Motor neuron (in vitro differentiated cells): Measurements from ENCODE around the gene BICD2. TPM values are rescaled to one million over a fixed set of nuclear protein-coding genes. Genes with fewer than 3 reads are reported as not detected.

ENCODE experiments used
- ATAC-seq, 8 experiments: fragments of 200-7000 bp; cut with Tn5 transposase; replicated peaks in 6 of 8; 2 replicates each; pipeline ENCODE4 v1.8.0; 2021; ENCODE audit warnings: mild to moderate bottlenecking in 8 of 8, moderate library complexity in 8 of 8
- H3K27ac ChIP-seq, 2 donors: fragments of 250-450 bp; sonication (Bioruptor Pico); 2 replicates each; pipeline ENCODE4 v1.9.0; 2021; ENCODE audit warnings: antibody characterized with exemption in 2 of 2, mild to moderate bottlenecking in 2 of 2, moderate library complexity in 1 of 2
- H3K4me1 ChIP-seq, 2 donors: fragments of 250-450 bp; sonication (Bioruptor Pico); replicated peaks in 1 of 2; 2 replicates each; pipeline ENCODE4 v1.6.1; 2021; ENCODE audit warnings: antibody characterized with exemption in 2 of 2, mild to moderate bottlenecking in 2 of 2, moderate library complexity in 1 of 2
- H3K4me3 ChIP-seq, 5 donors: fragments of 250-450 bp; sonication (Bioruptor Pico); 2 replicates each; pipeline ENCODE4 v1.9.0; 2021; ENCODE audit warnings: antibody characterized with exemption in 5 of 5, mild to moderate bottlenecking in 5 of 5, moderate library complexity in 4 of 5
- WGBS, 10 experiments: fragments of 450-650 bp; shearing (Covaris generic); methylation state at CpG; one replicate each; pipeline ENCODE4 v1.0.0; 2022; 5-methylcytosine and 5-hydroxymethylcytosine counted together
- in situ Hi-C, 9 experiments: fragments of 400-800 bp; cut with MboI; loops; one replicate each; pipeline ENCODE4 v1.15.0; 2021; ENCODE audit warnings: low sequenced_read_pairs in 9 of 9, low pct_unique_long_range_greater_than_20kb in 2 of 9; ENCODE audit not compliant: unreplicated experiment in 9 of 9
- total RNA-seq, 8 experiments: library from RNA; unstranded; fragments of 300-600 nt; gene quantifications; 2 replicates each; pipeline versions ENCODE4 v1.2.3 to v1.2.4, GENCODE V29; 2022

BICD2 gene
- total RNA-seq, 8 experiments from 2014 or later: 17.3 to 89.4 (median 23.7) TPM

DNA sequence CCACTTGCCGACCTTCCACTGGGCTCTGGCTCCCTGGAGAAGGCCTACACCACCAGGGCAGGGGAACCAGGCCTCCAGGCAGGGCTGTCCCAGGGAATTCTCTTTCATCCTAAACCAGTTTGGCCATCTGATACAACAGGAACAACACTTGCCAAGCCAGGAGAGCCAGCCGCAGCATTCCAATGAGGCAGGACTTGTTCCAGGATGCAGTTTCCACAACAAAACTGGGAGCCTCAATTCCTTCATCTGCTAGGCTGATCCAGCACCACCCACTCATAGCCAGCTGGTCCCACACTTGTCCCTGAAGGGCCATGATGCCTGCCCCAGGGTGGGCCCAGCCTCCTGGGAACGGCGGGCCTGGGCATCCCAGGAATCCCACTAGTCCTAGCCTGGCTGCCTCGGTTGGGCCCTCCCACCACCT lies 26.0 kb downstream of the BICD2 start:
- in situ Hi-C loops: no loop called here
- no peak overlapping the region for H3K27ac ChIP-seq

DNA sequence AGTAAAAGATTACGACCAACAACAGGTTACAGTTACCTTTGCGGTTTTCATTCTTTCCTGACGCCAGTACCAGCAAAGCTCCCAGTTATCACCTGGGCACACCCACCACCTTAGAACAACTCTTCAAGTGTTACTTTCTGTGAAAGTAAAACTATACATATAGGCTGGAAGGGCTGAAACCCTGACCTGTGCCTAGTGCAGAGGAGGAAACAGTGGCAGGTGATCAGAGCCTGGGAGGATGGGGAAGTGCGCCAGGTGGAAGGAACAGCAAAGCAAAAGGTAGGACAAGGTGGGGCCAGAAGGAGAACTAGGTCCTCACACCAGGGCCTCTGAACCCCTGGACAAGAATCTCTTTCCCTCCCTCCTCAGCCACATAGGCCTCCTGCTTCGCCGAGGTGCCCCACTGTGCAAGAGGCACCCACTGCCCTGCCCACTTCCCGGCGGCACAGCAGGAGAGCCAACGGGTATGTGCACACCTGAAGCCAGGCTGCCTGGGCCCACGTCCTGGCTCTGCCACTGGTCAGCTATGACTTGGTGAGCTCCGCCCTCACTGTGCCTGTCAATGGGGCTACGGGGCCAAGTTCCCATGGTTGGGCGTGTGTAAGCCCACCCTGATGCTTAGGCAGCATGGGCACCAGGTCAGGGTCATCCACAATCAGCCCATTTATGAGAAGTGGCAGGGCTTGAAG lies 26.9 kb downstream of the BICD2 start:
- Histone ChIP-seq H3K27ac (no peak overlapping the region), H3K4me3 (no peak overlapping the region), H3K4me1 (no peaks in the 10 kb centered on the region)
- ATAC-seq: no peak
- WGBS, 10 experiments: 80 to 100% (median 97%) methylated on average over 1 to 5 of the region's 13 CpGs; no CpG with 5 or more reads in 4 of the 10 experiments
- in situ Hi-C loops: no loop called here

More for the DNA sequence above, 26.0 kb downstream of the BICD2 start:
- ATAC-seq: peak in 1 of 8 experiments; percentile 46
- Histone ChIP-seq H3K4me1 (no peaks in the 10 kb centered on the region), H3K4me3 (no peak overlapping the region)
- 20 to 100% (median 80%) methylated on average over 1 of the region's 5 CpGs; no CpG with 5 or more reads in 7 of the 10 experiments for WGBS, 10 experiments

DNA sequence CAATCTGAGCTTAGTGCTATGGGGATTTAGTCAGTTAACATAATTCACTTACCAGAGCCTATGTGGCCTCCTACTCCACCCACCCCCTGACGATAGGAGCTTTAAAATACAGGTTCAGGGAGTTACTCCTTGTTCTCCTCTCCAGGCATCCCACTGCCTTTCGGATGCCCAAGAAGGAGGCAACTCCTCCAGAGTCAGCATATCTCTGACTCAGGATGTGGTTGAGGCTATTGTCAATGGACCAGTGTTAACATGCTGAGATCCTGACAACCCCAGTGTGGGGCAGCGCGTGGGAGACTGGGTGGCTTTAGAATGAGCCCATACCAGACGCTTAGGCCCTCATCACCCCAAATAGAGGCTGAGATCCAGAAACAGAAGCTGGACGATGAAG lies 27.4 kb downstream of the BICD2 start:
- 71 to 100% (median 90%) methylated on average over 1 to 6 of the region's 6 CpGs; no CpG with 5 or more reads in 5 of the 10 experiments for WGBS, 10 experiments
- Histone ChIP-seq H3K27ac (no peak overlapping the region), H3K4me3 (no peak overlapping the region), H3K4me1 (no peaks in the 10 kb centered on the region)
- in situ Hi-C loops: no loop called here
- no peak for ATAC-seq

DNA sequence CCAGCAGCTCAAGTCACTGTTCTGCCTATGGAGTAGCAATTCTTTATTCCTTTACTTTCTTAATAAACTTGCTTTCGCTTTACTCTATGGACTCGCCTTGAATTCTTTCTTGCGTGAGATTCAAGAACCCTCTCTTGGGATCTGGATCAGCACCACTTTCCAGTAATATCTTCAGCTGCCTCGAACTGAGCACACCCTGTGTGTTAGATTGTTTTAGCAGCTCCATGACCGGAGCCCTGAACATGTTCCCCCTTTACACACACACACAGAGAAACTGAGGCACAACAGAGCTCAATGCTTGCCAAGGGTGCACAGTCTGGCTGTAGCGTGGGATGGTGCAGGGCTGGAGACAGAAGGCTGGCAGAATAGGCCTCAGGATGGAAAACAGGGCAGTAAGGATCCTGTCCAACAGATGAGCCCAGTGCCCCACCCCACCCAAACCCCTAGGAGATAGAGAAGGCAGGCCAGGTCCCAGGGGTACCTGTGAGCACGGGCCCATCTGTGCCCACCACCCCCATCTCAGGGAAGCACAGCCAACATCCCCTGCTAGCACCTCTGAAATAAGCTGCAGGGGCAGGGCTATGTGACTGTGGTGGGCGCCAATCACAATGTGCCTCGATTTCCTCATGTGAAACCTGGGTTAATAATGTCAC lies 27.9 kb downstream of the BICD2 start:
- ATAC-seq: no peak
- no peaks in the 10 kb centered on the region for H3K4me1 ChIP-seq
- in situ Hi-C loops: no loop called here
- no peak overlapping the region for H3K27ac ChIP-seq
- no peak overlapping the region for H3K4me3 ChIP-seq
- WGBS, 10 experiments: 76 to 100% (median 98%) methylated on average over 1 to 9 of the region's 9 CpGs

DNA sequence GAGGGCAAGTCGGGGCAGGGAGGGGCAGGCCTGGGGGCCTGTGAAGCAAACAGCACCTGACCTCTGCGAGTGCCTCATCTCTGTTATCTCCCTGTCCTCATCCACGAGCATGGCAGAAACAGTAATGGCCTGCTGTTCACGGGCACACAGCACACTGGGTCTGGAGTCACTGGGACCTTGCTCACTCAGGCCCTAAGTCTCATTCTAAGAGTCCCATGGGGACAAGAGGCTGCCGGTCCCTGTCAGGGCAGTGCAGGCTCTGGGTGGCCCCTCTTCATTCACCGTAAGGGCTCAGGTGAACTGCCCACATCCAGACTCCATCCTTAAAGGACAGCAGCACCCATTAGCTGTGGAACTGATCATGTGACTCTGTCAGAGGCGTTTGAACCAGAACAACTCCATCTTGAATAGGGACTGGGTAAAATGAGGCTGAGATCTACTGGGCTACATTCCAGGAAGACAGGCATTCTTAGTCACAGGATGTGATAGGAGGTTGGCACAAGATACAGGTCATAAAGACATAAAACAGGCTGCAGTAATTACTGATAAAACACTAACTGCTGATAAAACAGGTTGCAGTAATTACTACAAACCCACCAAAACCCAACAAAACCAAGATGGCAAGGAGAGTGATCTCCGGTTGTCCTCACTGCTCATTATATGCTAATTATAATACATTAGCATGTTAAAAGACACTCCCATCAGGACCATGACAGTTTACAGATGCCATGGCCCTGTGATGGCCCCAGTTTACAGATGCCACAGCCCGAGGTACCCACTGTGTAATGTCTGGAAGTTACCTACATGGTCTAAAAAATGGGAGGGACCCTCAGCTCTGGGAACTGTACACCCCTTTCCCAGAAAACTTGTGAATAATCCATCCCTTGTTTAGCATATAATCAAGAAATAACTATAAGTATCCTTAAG lies 28.7 kb downstream of the BICD2 start:
- H3K4me3 ChIP-seq: no peak overlapping the region
- ATAC-seq: peak in 3 of 8 experiments; percentile 11 to 42 (median 26)
- H3K27ac ChIP-seq: no peak overlapping the region
- WGBS, 10 experiments: 0 to 100% (median 71%) methylated on average over 1 to 5 of the region's 9 CpGs; no CpG with 5 or more reads in 2 of the 10 experiments
- no peaks in the 10 kb centered on the region for H3K4me1 ChIP-seq
- in situ Hi-C loops: no loop called here

DNA sequence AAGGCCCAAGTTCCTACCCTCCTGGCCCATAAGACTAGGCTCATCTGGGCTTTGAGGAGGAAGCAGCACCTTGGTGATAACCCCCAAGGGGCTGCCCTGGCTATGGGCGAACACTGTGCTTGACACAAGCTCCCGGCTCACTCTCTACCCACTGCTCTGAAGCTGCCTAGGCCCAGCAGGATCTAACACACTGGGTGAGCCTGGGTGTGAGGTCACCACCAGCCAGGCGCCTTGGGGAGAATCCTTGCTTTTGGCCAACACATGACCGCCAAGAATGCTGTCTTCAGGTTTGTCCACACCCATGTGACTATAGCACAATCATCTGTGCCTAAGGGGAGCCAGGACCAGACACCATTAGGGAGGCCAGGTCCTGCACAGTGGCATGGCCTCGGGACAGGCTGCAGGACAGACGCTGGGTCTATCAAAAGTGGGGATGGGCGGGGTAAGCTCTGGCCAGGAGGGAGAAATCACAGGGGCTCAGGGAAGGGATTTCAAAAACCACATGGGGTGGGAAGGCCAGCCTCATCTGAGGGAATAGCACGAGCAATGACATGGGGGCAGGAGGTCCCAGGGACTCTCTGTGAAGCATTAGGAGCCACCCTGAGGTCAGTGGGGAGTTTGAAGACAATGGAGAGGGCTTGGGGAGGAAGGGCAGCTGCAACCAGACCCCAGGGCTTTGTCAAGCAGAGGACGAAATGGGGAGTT lies 29.6 kb downstream of the BICD2 start:
- Histone ChIP-seq H3K27ac (no peak overlapping the region), H3K4me3 (no peak overlapping the region), H3K4me1 (no peaks in the 10 kb centered on the region)
- ATAC-seq: peak in 3 of 8 experiments; percentile 15 to 57 (median 52)
- WGBS, 10 experiments: 100% methylated on average over 1 to 4 of the region's 9 CpGs; no CpG with 5 or more reads in 7 of the 10 experiments
- in situ Hi-C loops: no loop called here

DNA sequence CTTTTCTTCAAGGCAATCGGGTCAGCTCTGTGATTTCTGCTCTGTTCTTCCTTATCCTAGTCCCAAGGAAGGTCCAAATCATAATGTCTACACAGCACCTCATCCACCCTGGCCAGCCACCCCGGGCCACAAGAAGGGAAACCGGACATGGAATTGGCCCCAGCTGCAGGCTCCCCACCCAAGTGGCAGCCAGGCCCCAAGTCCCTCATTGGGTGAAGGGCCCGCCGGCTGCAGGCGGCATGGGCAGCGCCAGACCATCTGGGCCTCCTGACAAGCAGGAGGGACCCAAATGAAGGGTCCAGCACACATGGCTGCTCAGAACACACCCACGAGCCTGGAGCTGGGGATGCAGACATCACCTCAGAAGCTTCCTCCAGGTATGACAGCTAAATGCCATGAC lies 33.7 kb downstream of the BICD2 start:
- 100% methylated on average over 1 to 2 of the region's 8 CpGs; no CpG with 5 or more reads in 6 of the 10 experiments for WGBS, 10 experiments
- Histone ChIP-seq H3K4me3 (no peak overlapping the region), H3K4me1 (peaks cover 0 to 4% of the 10 kb centered on the region in 2 donors), H3K27ac (no peak overlapping the region)
- in situ Hi-C loops: no loop called here
- ATAC-seq: no peak

DNA sequence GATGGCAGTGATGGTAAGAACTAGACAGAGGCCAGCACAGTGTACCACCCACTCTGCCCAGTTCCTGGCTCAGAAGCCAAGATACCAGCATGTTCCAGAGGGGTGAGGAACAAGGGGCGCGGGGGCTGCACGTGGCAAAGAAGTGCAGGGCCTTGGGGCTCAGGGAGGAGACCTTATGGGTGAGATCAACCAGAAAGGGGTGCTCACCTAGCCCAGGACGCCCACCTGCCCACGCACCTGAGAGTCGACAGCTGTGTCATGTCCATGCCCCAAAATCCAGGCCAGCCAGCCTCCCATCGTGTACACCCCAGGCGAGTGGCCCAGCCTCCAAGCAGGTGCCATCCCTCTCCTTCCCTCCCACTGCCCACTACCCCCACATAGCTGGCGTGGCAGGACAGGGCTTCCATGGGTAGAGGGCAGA lies 34.9 kb downstream of the BICD2 start:
- ATAC-seq: no peak
- Histone ChIP-seq H3K4me3 (no peak overlapping the region), H3K4me1 (peaks cover 0 to 4% of the 10 kb centered on the region in 2 donors), H3K27ac (no peak overlapping the region)
- in situ Hi-C loops: loop anchor here in 1 of 9 experiments (10.0 kb wide), 1 partner anchor 55 kb away; no protein-coding TSS in a partner anchor
- WGBS, 10 experiments: 100% methylated on average over 2 of the region's 9 CpGs; no CpG with 5 or more reads in 9 of the 10 experiments

DNA sequence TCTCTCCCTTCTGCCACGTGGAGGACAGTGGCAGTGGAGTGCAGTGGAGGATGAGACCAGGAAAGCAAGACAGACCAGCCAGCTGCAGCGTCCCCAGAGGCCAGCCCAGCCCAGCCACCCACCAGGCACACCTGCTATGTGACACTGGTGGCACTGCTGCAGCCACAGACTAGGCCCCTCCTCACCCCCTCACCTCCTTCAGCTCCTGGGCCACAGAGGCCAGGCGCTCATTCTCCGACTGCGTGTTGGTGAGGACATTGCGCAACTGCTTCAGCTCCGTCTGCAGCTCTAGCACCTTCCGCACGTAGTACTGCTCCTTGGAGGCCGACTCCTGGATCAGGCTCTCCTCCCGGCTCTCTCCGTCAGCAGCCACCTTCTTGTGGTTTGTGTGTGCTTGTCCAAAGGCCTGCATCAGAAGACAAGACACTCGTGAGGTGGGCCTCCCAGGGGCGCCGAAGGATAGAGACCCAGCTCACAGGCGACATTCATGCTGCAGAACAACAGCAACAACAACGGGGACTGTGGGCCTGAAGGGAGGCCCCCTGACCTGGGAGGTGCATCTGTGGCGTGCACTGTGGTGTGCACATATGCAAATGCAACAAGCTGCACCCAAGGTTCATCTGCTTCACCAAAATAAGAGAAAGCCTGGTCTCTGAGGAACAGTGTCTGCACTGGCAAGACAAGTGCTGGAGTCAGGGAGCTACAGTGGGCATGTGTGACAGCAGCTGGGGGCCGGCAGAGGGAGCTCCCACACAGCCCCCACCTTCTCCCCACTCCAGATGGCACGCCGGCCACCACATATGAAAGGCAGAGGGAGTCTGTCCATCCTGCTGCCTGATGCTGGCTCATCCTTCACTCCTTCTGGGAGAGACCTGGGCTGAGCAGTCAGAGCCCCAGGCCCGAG lies 35.5 kb downstream of the BICD2 start:
- H3K4me1 ChIP-seq: peaks cover 1 to 4% of the 10 kb centered on the region in 2 donors
- WGBS, 10 experiments: 30 to 100% (median 90%) methylated on average over 2 to 10 of the region's 22 CpGs; no CpG with 5 or more reads in 5 of the 10 experiments
- in situ Hi-C loops: loop anchor here in 1 of 9 experiments (10.0 kb wide), 1 partner anchor 56 kb away; no protein-coding TSS in a partner anchor
- H3K27ac ChIP-seq: no peak overlapping the region
- no peak overlapping the region for H3K4me3 ChIP-seq
- ATAC-seq: peak in 6 of 8 experiments; percentile 29 to 92 (median 70)

DNA sequence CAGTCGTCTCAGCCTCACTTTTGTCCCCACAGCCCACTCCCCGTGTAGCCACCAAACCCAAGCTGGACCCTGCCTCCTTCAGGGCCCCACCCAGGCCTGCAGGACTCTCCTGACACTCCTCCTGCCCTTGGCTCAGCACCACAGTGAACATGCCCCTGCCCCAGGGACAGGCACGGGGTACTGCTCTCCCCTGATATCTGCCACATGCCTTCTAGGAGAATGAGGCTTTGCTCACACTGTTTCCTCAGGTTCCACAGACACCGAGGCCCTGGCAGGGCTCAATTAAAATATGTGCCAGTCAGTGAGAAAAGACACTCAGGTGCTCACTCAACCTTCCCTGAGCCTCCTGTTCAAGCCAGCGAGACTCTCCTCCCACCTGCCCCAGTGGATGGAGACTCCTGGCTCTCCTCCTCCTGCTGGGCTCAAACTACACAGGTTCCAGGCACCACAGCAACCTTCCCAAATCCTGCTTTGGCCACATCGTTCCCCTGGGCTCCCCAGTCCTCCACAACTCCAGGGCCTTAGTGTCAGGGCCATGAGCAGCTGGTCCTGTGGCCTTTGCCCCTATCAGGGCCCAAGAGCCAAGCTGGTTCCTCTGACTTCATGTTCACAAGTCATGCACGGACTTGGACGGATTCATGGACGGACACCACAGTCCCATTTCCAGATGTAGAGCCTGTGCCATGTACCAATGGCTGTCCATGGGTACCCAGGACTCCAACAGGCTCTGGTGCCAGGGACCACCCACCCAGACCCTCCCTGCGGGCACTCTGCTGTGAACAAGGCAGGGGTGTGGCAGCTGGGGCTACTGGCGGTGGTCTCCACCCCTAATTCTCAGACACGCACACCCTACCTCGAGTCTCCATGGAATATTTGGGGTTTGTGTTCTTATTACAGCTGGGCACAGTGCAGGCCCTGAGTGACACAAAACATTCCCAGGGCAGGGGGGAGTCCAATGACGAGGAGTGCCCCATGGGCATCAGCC lies 36.6 kb downstream of the BICD2 start:
- no peak for ATAC-seq
- Histone ChIP-seq H3K4me1 (peaks cover 8 to 11% of the 10 kb centered on the region in 2 donors), H3K4me3 (no peak overlapping the region), H3K27ac (no peak overlapping the region)
- in situ Hi-C loops: loop anchor here in 1 of 9 experiments (10.0 kb wide), 1 partner anchor 57 kb away; no protein-coding TSS in a partner anchor
- 60 to 100% (median 83%) methylated on average over 1 to 5 of the region's 14 CpGs; no CpG with 5 or more reads in 2 of the 10 experiments for whole genome bisulfite sequencing, 10 experiments
